ENCODE results near the gene KLHL29.

KLHL29 gene

GRCh38 chr2:23399674-23400261, 14.8 kb downstream of the KLHL29 start:
- Histone ChIP-seq H3K9me3 (ENCODE audit: control insufficient read depth, insufficient read depth, low read length) (no peaks in the 10 kb centered on the region), H3K36me3 (ENCODE audit: insufficient read depth, low read length) (no peaks in the 10 kb centered on the region), H3K4me1 (ENCODE audit: insufficient read depth, low read length) (peaks cover 11% of the 10 kb centered on the region), H3K9ac (ENCODE audit: low read depth, low read length) (no peak overlapping the region)

GRCh38 chr2:23400703-23401102, 15.7 kb downstream of the KLHL29 start:
- Histone ChIP-seq H3K9me3 (ENCODE audit: control insufficient read depth, insufficient read depth, low read length) (no peaks in the 10 kb centered on the region), H3K9ac (ENCODE audit: low read depth, low read length) (no peak overlapping the region), H3K36me3 (ENCODE audit: insufficient read depth, low read length) (no peaks in the 10 kb centered on the region), H3K4me1 (ENCODE audit: insufficient read depth, low read length) (peaks cover 13% of the 10 kb centered on the region)

GRCh38 chr2:23401427-23402204, 16.6 kb downstream of the KLHL29 start:
- Histone ChIP-seq H3K36me3 (ENCODE audit: insufficient read depth, low read length) (no peaks in the 10 kb centered on the region), H3K9me3 (ENCODE audit: control insufficient read depth, insufficient read depth, low read length) (no peaks in the 10 kb centered on the region), H3K9ac (ENCODE audit: low read depth, low read length) (no peak overlapping the region), H3K4me1 (ENCODE audit: insufficient read depth, low read length) (peaks cover 13% of the 10 kb centered on the region)

- Histone ChIP-seq H3K9ac (ENCODE audit: low read depth, low read length) (no peak overlapping the region), H3K9me3 (ENCODE audit: control insufficient read depth, insufficient read depth, low read length) (no peaks in the 10 kb centered on the region), H3K4me1 (ENCODE audit: insufficient read depth, low read length) (peaks cover 13% of the 10 kb centered on the region), H3K36me3 (ENCODE audit: insufficient read depth, low read length) (no peaks in the 10 kb centered on the region)
Observed at GRCh38 chr2:23402205-23402740, 17.3 kb downstream of the KLHL29 start.

- Histone ChIP-seq H3K9ac (ENCODE audit: low read depth, low read length) (no peak overlapping the region), H3K4me1 (ENCODE audit: insufficient read depth, low read length) (peaks cover 13% of the 10 kb centered on the region)
Observed at GRCh38 chr2:23404426-23404825, 19.4 kb downstream of the KLHL29 start.

GRCh38 chr2:23409248-23409647, 24.3 kb downstream of the KLHL29 start:
- Histone ChIP-seq H3K36me3 (ENCODE audit: insufficient read depth, low read length) (no peaks in the 10 kb centered on the region), H3K9ac (ENCODE audit: low read depth, low read length) (no peak overlapping the region), H3K9me3 (ENCODE audit: control insufficient read depth, insufficient read depth, low read length) (no peaks in the 10 kb centered on the region), H3K4me1 (ENCODE audit: insufficient read depth, low read length) (peaks cover 5% of the 10 kb centered on the region)

More at GRCh38 chr2:23404426-23404825, 19.4 kb downstream of the KLHL29 start:
- Histone ChIP-seq H3K9me3 (ENCODE audit: control insufficient read depth, insufficient read depth, low read length) (no peaks in the 10 kb centered on the region), H3K36me3 (ENCODE audit: insufficient read depth, low read length) (no peaks in the 10 kb centered on the region)

GRCh38 chr2:23410596-23410995, 25.6 kb downstream of the KLHL29 start:
- no peaks in the 10 kb centered on the region for H3K4me1 ChIP-seq (ENCODE audit: insufficient read depth, low read length)
- H3K9me3 ChIP-seq (ENCODE audit: control insufficient read depth, insufficient read depth, low read length), result no peaks in the 10 kb centered on the region
- no peaks in the 10 kb centered on the region for H3K36me3 ChIP-seq (ENCODE audit: insufficient read depth, low read length)
- no peak overlapping the region for H3K9ac ChIP-seq (ENCODE audit: low read depth, low read length)

GRCh38 chr2:23411752-23412431, 26.9 kb downstream of the KLHL29 start:
- H3K36me3 ChIP-seq (ENCODE audit: insufficient read depth, low read length), result no peaks in the 10 kb centered on the region
- no peaks in the 10 kb centered on the region for H3K9me3 ChIP-seq (ENCODE audit: control insufficient read depth, insufficient read depth, low read length)
- H3K4me1 ChIP-seq (ENCODE audit: insufficient read depth, low read length), result no peaks in the 10 kb centered on the region
- H3K9ac ChIP-seq (ENCODE audit: low read depth, low read length), result no peak overlapping the region

GRCh38 chr2:23412556-23413155, 27.7 kb downstream of the KLHL29 start:
- Histone ChIP-seq H3K9ac (ENCODE audit: low read depth, low read length) (no peak overlapping the region), H3K36me3 (ENCODE audit: insufficient read depth, low read length) (no peaks in the 10 kb centered on the region), H3K4me1 (ENCODE audit: insufficient read depth, low read length) (no peaks in the 10 kb centered on the region), H3K9me3 (ENCODE audit: control insufficient read depth, insufficient read depth, low read length) (no peaks in the 10 kb centered on the region)

GRCh38 chr2:23413641-23414040, 28.7 kb downstream of the KLHL29 start:
- Histone ChIP-seq H3K9me3 (ENCODE audit: control insufficient read depth, insufficient read depth, low read length) (no peaks in the 10 kb centered on the region), H3K4me1 (ENCODE audit: insufficient read depth, low read length) (peaks cover 5% of the 10 kb centered on the region), H3K9ac (ENCODE audit: low read depth, low read length) (no peak overlapping the region), H3K36me3 (ENCODE audit: insufficient read depth, low read length) (no peaks in the 10 kb centered on the region)

- no peak overlapping the region for H3K9ac ChIP-seq (ENCODE audit: low read depth, low read length)
- H3K36me3 ChIP-seq (ENCODE audit: insufficient read depth, low read length), result no peaks in the 10 kb centered on the region
- H3K9me3 ChIP-seq (ENCODE audit: control insufficient read depth, insufficient read depth, low read length), result no peaks in the 10 kb centered on the region
- peaks cover 9% of the 10 kb centered on the region for H3K4me1 ChIP-seq (ENCODE audit: insufficient read depth, low read length)
Observed at GRCh38 chr2:23414106-23414505, 29.1 kb downstream of the KLHL29 start.

GRCh38 chr2:23414871-23415270, 29.9 kb downstream of the KLHL29 start:
- Histone ChIP-seq H3K9me3 (ENCODE audit: control insufficient read depth, insufficient read depth, low read length) (no peaks in the 10 kb centered on the region), H3K4me1 (ENCODE audit: insufficient read depth, low read length) (peaks cover 9% of the 10 kb centered on the region), H3K36me3 (ENCODE audit: insufficient read depth, low read length) (no peaks in the 10 kb centered on the region), H3K9ac (ENCODE audit: low read depth, low read length) (no peak overlapping the region)

GRCh38 chr2:23417310-23417709, 32.3 kb downstream of the KLHL29 start:
- H3K36me3 ChIP-seq (ENCODE audit: insufficient read depth, low read length), result no peaks in the 10 kb centered on the region
- peaks cover 9% of the 10 kb centered on the region for H3K4me1 ChIP-seq (ENCODE audit: insufficient read depth, low read length)
- H3K9ac ChIP-seq (ENCODE audit: low read depth, low read length), result no peak overlapping the region

GRCh38 chr2:23418056-23418455, 33.1 kb downstream of the KLHL29 start:
- Histone ChIP-seq H3K9ac (ENCODE audit: low read depth, low read length) (no peak overlapping the region), H3K36me3 (ENCODE audit: insufficient read depth, low read length) (no peaks in the 10 kb centered on the region), H3K9me3 (ENCODE audit: control insufficient read depth, insufficient read depth, low read length) (no peaks in the 10 kb centered on the region), H3K4me1 (ENCODE audit: insufficient read depth, low read length) (peaks cover 16% of the 10 kb centered on the region)

More at GRCh38 chr2:23417310-23417709, 32.3 kb downstream of the KLHL29 start:
- no peaks in the 10 kb centered on the region for H3K9me3 ChIP-seq (ENCODE audit: control insufficient read depth, insufficient read depth, low read length)

Data from ES-I3 (cell line).